MCF 10A (cell line): ENCODE results near the gene FPR2. TPM values are rescaled to one million over a fixed set of nuclear protein-coding genes. Genes with fewer than 3 reads are reported as not detected.
A peak's percentile ranks its signal among the peaks of the same experiment; 100 is the strongest.

Source experiments
- BruUV-seq: library from RNA; stranded (reverse); fragments of 400-500 nt; replicated peaks from 2 replicates; lab custom pipeline; 2021; lab: Mats Ljungman, UMichigan
- CTCF ChIA-PET: fragments of 300-600 bp; sonication (Branson Sonifier 250); formaldehyde crosslinking; extraction: SDS; loops from one replicate; lab custom pipeline; 2021; ENCODE audit warnings: antibody characterized with exemption, inconsistent platforms; lab: Yijun Ruan, JAX
- POLR2A ChIA-PET: fragments of 300-600, 350-650 bp; sonication (Branson Sonifier 250); formaldehyde crosslinking; extraction: SDS; loops from one replicate; lab custom pipeline; 2020; ENCODE audit warnings: antibody characterized with exemption, inconsistent platforms; lab: Yijun Ruan, JAX
- DNase-seq: peaks from one replicate; pipeline ENCODE4 v3.0.0-alpha.2; 2018; ENCODE audit not compliant: unreplicated experiment
- H3K27ac Mint-ChIP-seq: one replicate; pipeline ENCODE4 v1.8.0; 2022; ENCODE audit warnings: mild to moderate bottlenecking, low read depth, mixed read lengths; ENCODE audit not compliant: unreplicated experiment
- H3K27me3 Mint-ChIP-seq: one replicate; pipeline ENCODE4 v1.8.0; 2022; ENCODE audit warnings: mixed read lengths; ENCODE audit not compliant: insufficient read depth, unreplicated experiment
- H3K36me3 Mint-ChIP-seq: one replicate; pipeline ENCODE4 v1.8.0; 2022; ENCODE audit warnings: mild to moderate bottlenecking, moderate library complexity, mixed read lengths; ENCODE audit not compliant: insufficient read depth, unreplicated experiment
- H3K4me1 Mint-ChIP-seq: one replicate; pipeline ENCODE4 v1.8.0; 2022; ENCODE audit warnings: mixed read lengths; ENCODE audit not compliant: insufficient read depth, unreplicated experiment
- H3K4me3 Mint-ChIP-seq: one replicate; pipeline ENCODE4 v1.8.0; 2022; ENCODE audit warnings: mild to moderate bottlenecking, moderate library complexity, mixed read lengths; ENCODE audit not compliant: unreplicated experiment
- H3K9me3 Mint-ChIP-seq: one replicate; pipeline ENCODE4 v1.8.0; 2022; ENCODE audit warnings: mixed read lengths; ENCODE audit not compliant: unreplicated experiment
- CTCF ChIP-seq: fragments of 200-600 bp; IDR thresholded peaks from one replicate; pipeline ENCODE4 v1.8.0; 2022; ENCODE audit warnings: antibody characterized with exemption, mild to moderate bottlenecking; ENCODE audit not compliant: unreplicated experiment
- intact Hi-C: fragments of 100-400 bp; cut with micrococcal nuclease; formaldehyde crosslinking; loops from 2 replicates; pipeline ENCODE4 v1.14.1; 2022
- total RNA-seq: library from RNA; stranded (reverse); gene quantifications from 2 replicates; pipeline ENCODE4 v1.2.3, GENCODE V29; 2022

FPR2 gene
- total RNA-seq, 1 experiment from 2014 or later, result not detected

DNA sequence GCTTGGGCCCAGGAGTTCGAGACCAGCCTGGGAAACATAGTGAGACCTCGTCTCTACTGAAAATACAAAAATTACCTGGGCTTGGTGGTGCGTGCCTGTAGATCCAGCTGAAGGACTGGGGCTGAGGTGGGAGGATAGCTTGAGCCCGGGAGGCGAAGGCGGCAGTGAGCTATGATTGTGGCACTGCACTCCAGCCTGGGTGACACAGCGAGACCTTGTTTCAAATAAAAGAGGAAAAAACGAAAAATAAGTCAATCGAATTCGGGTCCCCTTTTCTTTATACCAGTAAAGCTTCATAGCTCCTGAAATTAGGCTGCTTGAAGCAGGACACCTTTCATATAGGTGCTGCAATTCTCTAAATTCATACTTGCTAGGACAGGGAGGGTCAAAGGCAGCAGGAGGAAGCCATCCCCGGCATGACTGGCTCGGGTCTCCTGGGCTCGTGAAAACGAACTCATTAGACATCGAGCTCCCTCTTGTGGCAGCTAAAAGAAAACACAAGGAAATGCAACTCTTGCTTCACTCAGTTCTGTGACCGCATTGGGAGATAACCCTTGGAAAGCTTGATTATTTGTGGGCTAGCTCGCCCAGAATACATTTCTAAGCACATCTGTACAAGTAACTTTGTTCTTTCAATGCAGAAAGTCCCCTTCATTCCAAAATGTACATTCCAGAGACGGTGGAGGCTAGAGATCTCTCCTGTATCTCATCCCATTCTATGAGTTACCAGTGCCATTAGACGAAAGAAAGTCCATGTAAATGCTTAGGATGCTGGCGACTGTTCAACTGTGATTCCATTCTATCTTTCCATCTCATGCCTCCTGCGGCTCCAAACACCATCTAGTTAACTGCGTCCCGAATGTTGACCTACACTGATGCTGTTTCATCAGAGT is 16.8 kb downstream of the FPR2 start:
- POLR2A ChIA-PET, result interaction anchor here (0.7 to 3.8 kb wide), 10 partner anchors 22 to 222 kb away, joined by 3 to 27 read pairs (median 4); no protein-coding TSS in a partner anchor
- Mint-ChIP-seq H3K36me3 (no peaks in the 10 kb centered on the region), H3K9me3 (no peaks in the 10 kb centered on the region), H3K4me1 (peaks cover 6% of the 10 kb centered on the region), H3K27me3 (peaks cover 15% of the 10 kb centered on the region), H3K27ac (no peak overlapping the region), H3K4me3 (no peak overlapping the region)
- intact Hi-C loops, result loop anchor here (1.0 to 5.0 kb wide), 3 partner anchors 51 to 121 kb away; no protein-coding TSS in a partner anchor
- peak; percentile 91 for DNase-seq
- TF ChIP-seq CTCF, result peak; percentile 80
- BruUV-seq, result no TSS peak
- CTCF ChIA-PET, result interaction anchor here (0.6 to 5.3 kb wide), 46 partner anchors 9 to 1936 kb away, joined by 3 to 138 read pairs (median 5); partner anchors contain the start of genes C19orf84, FPR1 and FPR2

DNA sequence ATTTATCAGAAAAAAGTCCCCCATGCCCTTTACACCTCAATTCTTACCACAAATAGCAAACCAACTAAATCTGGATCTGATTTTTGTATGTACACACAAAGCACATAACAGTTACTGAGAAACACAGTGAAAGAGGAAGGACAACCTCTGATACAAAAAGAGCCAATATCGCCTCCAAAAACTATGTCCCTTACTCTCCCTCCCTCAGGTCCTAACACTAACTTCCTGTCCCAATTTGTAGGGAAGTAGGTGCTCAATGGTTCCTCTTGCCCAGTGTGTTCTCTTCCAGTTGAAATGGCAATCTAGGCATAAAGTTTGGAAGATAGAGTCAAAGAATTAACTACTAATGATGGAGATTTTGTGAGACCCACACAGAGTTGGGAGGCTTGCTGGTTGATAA is 18.2 kb downstream of the FPR2 start:
- peaks cover 15% of the 10 kb centered on the region for H3K27me3 Mint-ChIP-seq
- ChIA-PET CTCF (interaction anchor here (0.5 to 5.3 kb wide), 8 partner anchors 10 to 871 kb away, joined by 3 to 138 read pairs (median 6); no protein-coding TSS in a partner anchor), POLR2A (interaction anchor here (0.8 to 3.8 kb wide), 3 partner anchors 10 to 91 kb away, joined by 3 to 27 read pairs (median 3); no protein-coding TSS in a partner anchor)
- DNase-seq, result no peak
- TF ChIP-seq CTCF, result no peak
- no TSS peak for BruUV-seq
- H3K36me3 Mint-ChIP-seq, result no peaks in the 10 kb centered on the region
- no peaks in the 10 kb centered on the region for H3K9me3 Mint-ChIP-seq
- H3K27ac Mint-ChIP-seq, result no peak overlapping the region
- intact Hi-C loops, result loop anchor here (2.0 to 5.0 kb wide), 2 partner anchors 52 to 122 kb away; no protein-coding TSS in a partner anchor
- no peak overlapping the region for H3K4me3 Mint-ChIP-seq
- H3K4me1 Mint-ChIP-seq, result peaks cover 6% of the 10 kb centered on the region

GRCh38 chr19:51779703-51780102 is 18.7 kb downstream of the FPR2 start:
- TF ChIP-seq CTCF, result no peak
- intact Hi-C loops, result loop anchor here (2.0 to 10.0 kb wide), 4 partner anchors 52 to 755 kb away; partner anchors contain the start of gene KLK11

GRCh38 chr19:51780270-51780669 is 19.3 kb downstream of the FPR2 start:
- H3K4me3 Mint-ChIP-seq, result no peak overlapping the region
- DNase-seq, result no peak
- no peaks in the 10 kb centered on the region for H3K36me3 Mint-ChIP-seq
- intact Hi-C loops, result loop anchor here (5.0 to 10.0 kb wide), 2 partner anchors 263 to 755 kb away; partner anchors contain the start of gene KLK11
- TF ChIP-seq CTCF, result no peak
- H3K27me3 Mint-ChIP-seq, result peaks cover 5% of the 10 kb centered on the region
- no peaks in the 10 kb centered on the region for H3K9me3 Mint-ChIP-seq
- H3K27ac Mint-ChIP-seq, result no peak overlapping the region
- BruUV-seq, result no TSS peak
- ChIA-PET POLR2A (interaction anchor here (1.3 kb wide), 1 partner anchor 76 kb away, joined by 3 read pairs; no protein-coding TSS in a partner anchor), CTCF (interaction anchor here (0.8 kb wide), 1 partner anchor 68 kb away, joined by 6 read pairs; no protein-coding TSS in a partner anchor)
- H3K4me1 Mint-ChIP-seq, result peaks cover 6% of the 10 kb centered on the region

More at GRCh38 chr19:51779703-51780102, 18.7 kb downstream of the FPR2 start:
- Mint-ChIP-seq H3K27ac (no peak overlapping the region), H3K27me3 (peaks cover 11% of the 10 kb centered on the region), H3K36me3 (no peaks in the 10 kb centered on the region), H3K9me3 (no peaks in the 10 kb centered on the region), H3K4me1 (peaks cover 6% of the 10 kb centered on the region), H3K4me3 (no peak overlapping the region)
- no TSS peak for BruUV-seq
- ChIA-PET POLR2A (interaction anchor here (0.8 to 1.2 kb wide), 2 partner anchors 9 to 91 kb away, joined by 3 read pairs; no protein-coding TSS in a partner anchor), CTCF (interaction anchor here (0.6 to 5.3 kb wide), 2 partner anchors 68 to 870 kb away, joined by 3 to 138 read pairs; no protein-coding TSS in a partner anchor)
- DNase-seq, result no peak
